Naive B cell (primary cell): ENCODE data around the gene PADI2. TPM values are rescaled to one million over a fixed set of nuclear protein-coding genes. Genes with fewer than 3 reads are reported as not detected.

Experiments
- ATAC-seq, 2 donors: fragments of 150-1000 bp; cut with Tn5 transposase; 2 replicates each; pipeline ENCODE4 v1.10.0; 2021; ENCODE audit warnings: low read depth in 2 of 2, mild to moderate bottlenecking in 2 of 2, moderate library complexity in 2 of 2
- DNase-seq: peaks from one replicate; pipeline ENCODE4 v3.0.0; 2022
- H3K27ac Mint-ChIP-seq, 6 donors: one replicate each; pipeline ENCODE4 v1.8.0; 2020 to 2022; ENCODE audit warnings: mild to moderate bottlenecking in 6 of 6, mixed read lengths in 6 of 6, moderate library complexity in 5 of 6, inconsistent platforms in 2 of 6
- H3K27me3 Mint-ChIP-seq, 3 donors: one replicate each; pipeline ENCODE4 v1.8.0; 2021 to 2022; ENCODE audit warnings: mixed read lengths in 3 of 3, mild to moderate bottlenecking in 1 of 3
- H3K36me3 Mint-ChIP-seq, 2 donors: one replicate each; pipeline ENCODE4 v1.8.0; 2020 to 2022; ENCODE audit warnings: mixed read lengths in 2 of 2, inconsistent platforms in 1 of 2, mild to moderate bottlenecking in 1 of 2
- H3K4me1 Mint-ChIP-seq, 3 donors: one replicate each; pipeline ENCODE4 v1.8.0; 2020 to 2022; ENCODE audit warnings: mixed read lengths in 3 of 3, inconsistent platforms in 1 of 3, mild to moderate bottlenecking in 1 of 3, moderate library complexity in 1 of 3
- H3K4me3 Mint-ChIP-seq, 8 donors: one replicate each; pipeline ENCODE4 v1.8.0; 2020 to 2022; ENCODE audit warnings: mild to moderate bottlenecking in 8 of 8, mixed read lengths in 8 of 8, moderate library complexity in 8 of 8, inconsistent platforms in 2 of 8
- H3K9me3 Mint-ChIP-seq, 7 donors: one replicate each; pipeline ENCODE4 v1.8.0; 2020 to 2022; ENCODE audit warnings: mixed read lengths in 7 of 7, mild to moderate bottlenecking in 5 of 7, inconsistent platforms in 2 of 7, moderate library complexity in 1 of 7
- polyA plus RNA-seq, 6 donors: library from polyadenylated mRNA; unstranded; fragments of 300-500 nt; fragmentation: Illumina TruSeq; gene quantifications; one replicate each; pipeline ENCODE4 v1.2.3, GENCODE V29; 2021; ENCODE audit warnings: low read depth in 6 of 6

The PADI2 gene
- polyA plus RNA-seq, 6 donors from 2014 or later, result 0.08 to 0.74 (median 0.09) TPM; not detected in 2

GRCh38 chr1:17081439-17081838 lies 37.8 kb downstream of the PADI2 start:
- H3K27ac Mint-ChIP-seq, result no peak overlapping the region
- DNase-seq (no peak), ATAC-seq (no peak)
- no peaks in the 10 kb centered on the region for H3K36me3 Mint-ChIP-seq
- H3K27me3 Mint-ChIP-seq, result peaks cover 0 to 12% (median 0%) of the 10 kb centered on the region in 3 donors
- no peaks in the 10 kb centered on the region for H3K4me1 Mint-ChIP-seq
- H3K4me3 Mint-ChIP-seq, result no peak overlapping the region
- no peaks in the 10 kb centered on the region for H3K9me3 Mint-ChIP-seq

DNA sequence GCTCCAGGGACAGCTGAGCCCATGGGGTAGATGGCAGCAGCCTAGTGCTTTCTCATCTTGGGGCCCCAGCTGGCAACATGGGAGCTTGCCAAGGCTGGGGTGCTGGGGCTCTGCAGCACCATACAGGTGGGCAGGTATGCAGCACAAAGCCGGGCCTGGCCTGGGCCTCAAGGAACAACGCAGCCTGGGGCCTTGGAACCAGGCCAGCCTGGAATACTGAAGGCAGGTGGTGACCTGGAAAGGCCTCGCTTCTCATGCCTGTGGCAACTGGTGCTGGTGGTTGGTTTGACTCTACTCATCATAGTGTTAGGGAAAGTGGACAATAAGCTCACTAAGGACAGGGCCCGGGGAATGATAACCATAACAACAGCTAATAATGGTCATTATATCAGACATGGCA lies 38.4 kb downstream of the PADI2 start:
- Mint-ChIP-seq H3K4me1 (no peaks in the 10 kb centered on the region), H3K27me3 (peaks cover 0 to 12% (median 0%) of the 10 kb centered on the region in 3 donors), H3K4me3 (no peak overlapping the region), H3K36me3 (no peaks in the 10 kb centered on the region), H3K9me3 (no peaks in the 10 kb centered on the region), H3K27ac (no peak overlapping the region)
- DNase-seq (no peak), ATAC-seq (no peak)

- Mint-ChIP-seq H3K27me3 (peaks cover 0 to 12% (median 0%) of the 10 kb centered on the region in 3 donors), H3K4me1 (no peaks in the 10 kb centered on the region), H3K9me3 (peaks cover 0 to 5% (median 3%) of the 10 kb centered on the region in 7 donors), H3K4me3 (no peak overlapping the region), H3K36me3 (peaks cover 0 to 6% of the 10 kb centered on the region in 2 donors), H3K27ac (no peak overlapping the region)
- DNase-seq (no peak), ATAC-seq (no peak)
Observed at GRCh38 chr1:17080085-17080759, 39.0 kb downstream of the PADI2 start.

- Mint-ChIP-seq H3K9me3 (peaks cover 0 to 8% (median 3%) of the 10 kb centered on the region in 7 donors), H3K27ac (no peak overlapping the region), H3K4me1 (no peaks in the 10 kb centered on the region), H3K4me3 (no peak overlapping the region), H3K36me3 (peaks cover 0 to 7% of the 10 kb centered on the region in 2 donors), H3K27me3 (peaks cover 0 to 12% (median 0%) of the 10 kb centered on the region in 3 donors)
- DNase-seq, result no peak
- ATAC-seq, result no peak
Observed at GRCh38 chr1:17078991-17079868, 40.0 kb downstream of the PADI2 start.

- no peaks in the 10 kb centered on the region for H3K4me1 Mint-ChIP-seq
- no peak for DNase-seq
- peaks cover 0 to 8% (median 3%) of the 10 kb centered on the region in 7 donors for H3K9me3 Mint-ChIP-seq
- peaks cover 0 to 15% (median 0%) of the 10 kb centered on the region in 3 donors for H3K27me3 Mint-ChIP-seq
- H3K27ac Mint-ChIP-seq, result peak overlapping the region in 1 of 6 donors; percentile 33
- no peak for ATAC-seq
- H3K4me3 Mint-ChIP-seq, result no peak overlapping the region
- peaks cover 0 to 7% of the 10 kb centered on the region in 2 donors for H3K36me3 Mint-ChIP-seq
Observed at GRCh38 chr1:17075470-17076255, 43.6 kb downstream of the PADI2 start.

GRCh38 chr1:17071794-17072193 lies 47.5 kb downstream of the PADI2 start:
- Mint-ChIP-seq H3K27ac (no peak overlapping the region), H3K27me3 (peaks cover 1 to 10% (median 7%) of the 10 kb centered on the region in 3 donors), H3K9me3 (peaks cover 0 to 8% (median 3%) of the 10 kb centered on the region in 7 donors), H3K4me3 (no peak overlapping the region), H3K36me3 (peaks cover 0 to 7% of the 10 kb centered on the region in 2 donors), H3K4me1 (no peaks in the 10 kb centered on the region)
- DNase-seq (no peak), ATAC-seq (no peak)

- Mint-ChIP-seq H3K27me3 (peaks cover 5 to 7% (median 6%) of the 10 kb centered on the region in 3 donors), H3K36me3 (peaks cover 0 to under 1% of the 10 kb centered on the region in 2 donors), H3K4me3 (no peak overlapping the region), H3K4me1 (no peaks in the 10 kb centered on the region), H3K27ac (no peak overlapping the region), H3K9me3 (peaks cover 0 to 2% (median under 1%) of the 10 kb centered on the region in 7 donors)
- DNase-seq (no peak), ATAC-seq (no peak)
Observed at GRCh38 chr1:17070163-17070525, 49.1 kb downstream of the PADI2 start.

DNA sequence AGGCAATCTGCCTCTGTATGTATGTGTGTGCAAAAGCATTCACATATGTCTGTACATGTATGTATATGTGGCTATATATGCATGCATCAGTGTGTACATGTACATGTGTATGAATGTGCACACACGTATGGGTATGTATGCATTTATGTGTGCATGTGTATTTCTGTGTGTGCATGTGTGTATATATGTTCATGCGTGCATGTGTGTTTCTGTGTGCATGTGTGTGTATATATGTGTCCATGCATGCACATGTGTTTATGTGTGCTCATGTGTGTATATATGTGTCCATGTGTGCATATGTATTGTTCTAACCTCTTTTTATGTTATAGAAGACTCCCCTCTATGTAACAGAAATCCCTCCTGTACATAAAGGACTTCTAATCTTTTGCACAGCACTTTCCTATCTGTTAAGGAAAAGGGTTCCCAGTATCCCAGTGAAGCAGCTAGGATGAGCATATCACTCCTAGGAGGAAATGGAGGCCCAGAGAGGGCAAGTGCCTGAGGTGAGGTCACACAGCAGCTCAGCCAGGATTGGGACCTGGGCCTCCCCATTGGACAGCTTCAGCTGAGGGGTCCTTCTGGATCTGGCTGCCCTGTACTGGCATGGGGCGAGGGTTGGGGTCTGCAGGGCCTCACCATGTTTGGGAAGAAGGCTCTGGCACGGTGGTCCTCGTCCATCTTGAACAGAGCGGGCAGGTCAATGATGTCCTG lies 49.6 kb downstream of the PADI2 start:
- ATAC-seq, result no peak
- H3K9me3 Mint-ChIP-seq, result peaks cover 0 to 6% (median 3%) of the 10 kb centered on the region in 7 donors
- peak overlapping the region in 1 of 6 donors; percentile 52 for H3K27ac Mint-ChIP-seq
- H3K27me3 Mint-ChIP-seq, result peaks cover 5 to 7% (median 6%) of the 10 kb centered on the region in 3 donors
- no peak overlapping the region for H3K4me3 Mint-ChIP-seq
- DNase-seq, result no peak
- no peaks in the 10 kb centered on the region for H3K36me3 Mint-ChIP-seq
- no peaks in the 10 kb centered on the region for H3K4me1 Mint-ChIP-seq

- H3K4me1 Mint-ChIP-seq, result no peaks in the 10 kb centered on the region
- DNase-seq (no peak), ATAC-seq (no peak)
- peaks cover 5 to 7% (median 6%) of the 10 kb centered on the region in 3 donors for H3K27me3 Mint-ChIP-seq
- H3K27ac Mint-ChIP-seq, result no peak overlapping the region
- no peak overlapping the region for H3K4me3 Mint-ChIP-seq
- no peaks in the 10 kb centered on the region for H3K36me3 Mint-ChIP-seq
- H3K9me3 Mint-ChIP-seq, result peaks cover 0 to 10% (median 3%) of the 10 kb centered on the region in 7 donors
Observed at GRCh38 chr1:17068789-17069188, 50.5 kb downstream of the PADI2 start.

DNA sequence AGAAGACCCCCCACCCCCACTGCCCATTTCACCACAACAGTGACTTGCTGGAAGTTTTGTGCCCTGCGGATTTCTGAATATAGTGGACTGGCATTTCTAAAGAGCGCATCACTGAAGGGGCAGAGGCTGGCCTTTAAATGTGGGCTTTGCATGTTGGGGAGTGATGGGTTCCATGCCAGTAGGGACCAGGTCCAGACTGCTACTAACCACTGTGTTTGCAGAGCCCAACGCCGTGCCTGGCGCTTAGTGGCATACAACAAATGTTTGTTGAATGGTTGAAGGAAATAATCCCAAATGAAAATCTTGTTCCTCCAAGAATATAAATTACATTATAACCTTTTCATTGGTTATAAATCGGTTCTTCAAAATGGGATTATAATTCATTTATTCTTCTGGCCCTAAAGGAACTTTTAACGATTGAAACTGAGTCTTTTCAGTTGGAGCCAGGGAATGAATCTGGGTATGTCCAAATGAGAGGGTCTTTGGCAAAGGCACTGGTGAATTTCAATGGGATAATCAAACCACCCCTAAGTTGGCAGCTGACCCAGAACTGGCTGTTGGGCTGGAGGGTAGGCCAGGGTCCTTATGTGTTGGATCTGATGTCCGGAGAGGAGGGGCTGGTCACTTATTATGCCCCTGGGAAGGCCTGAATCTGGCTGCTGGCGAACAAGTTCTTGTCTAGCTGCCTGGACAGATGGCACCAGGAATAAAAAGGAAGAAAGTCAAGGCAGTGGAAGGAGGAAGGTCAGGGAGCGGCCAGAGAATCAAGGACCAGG lies 51.6 kb downstream of the PADI2 start:
- H3K27me3 Mint-ChIP-seq, result peaks cover 5 to 7% (median 6%) of the 10 kb centered on the region in 3 donors
- ATAC-seq (no peak), DNase-seq (no peak)
- H3K9me3 Mint-ChIP-seq, result peaks cover 0 to 10% (median 3%) of the 10 kb centered on the region in 7 donors
- H3K27ac Mint-ChIP-seq, result no peak overlapping the region
- no peak overlapping the region for H3K4me3 Mint-ChIP-seq
- H3K4me1 Mint-ChIP-seq, result no peaks in the 10 kb centered on the region
- H3K36me3 Mint-ChIP-seq, result no peaks in the 10 kb centered on the region

DNA sequence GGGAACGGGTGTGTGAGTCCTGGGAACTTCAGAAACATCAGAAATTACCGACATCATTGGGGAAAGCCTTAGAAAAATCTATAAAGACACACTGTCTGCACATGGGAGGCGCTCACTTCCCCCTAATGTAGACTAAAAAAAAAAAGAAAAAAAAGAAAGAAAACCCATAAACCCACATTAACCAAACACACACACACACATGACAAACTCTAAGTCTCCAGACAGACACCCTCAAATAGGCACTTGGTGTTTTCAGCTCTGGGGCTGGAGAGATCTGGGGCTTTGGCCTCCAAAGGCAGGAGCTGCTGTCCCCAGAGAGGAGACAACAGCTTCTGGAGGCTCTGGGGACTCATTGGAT lies 52.2 kb downstream of the PADI2 start:
- H3K36me3 Mint-ChIP-seq, result no peaks in the 10 kb centered on the region
- H3K9me3 Mint-ChIP-seq, result peaks cover 0 to 10% (median 3%) of the 10 kb centered on the region in 7 donors
- H3K27ac Mint-ChIP-seq, result no peak overlapping the region
- no peak overlapping the region for H3K4me3 Mint-ChIP-seq
- ATAC-seq (no peak), DNase-seq (no peak)
- H3K4me1 Mint-ChIP-seq, result no peaks in the 10 kb centered on the region
- H3K27me3 Mint-ChIP-seq, result peaks cover 6 to 10% (median 6%) of the 10 kb centered on the region in 3 donors

GRCh38 chr1:17066361-17067068 lies 52.7 kb downstream of the PADI2 start:
- H3K4me1 Mint-ChIP-seq, result no peaks in the 10 kb centered on the region
- ATAC-seq (no peak), DNase-seq (no peak)
- no peak overlapping the region for H3K4me3 Mint-ChIP-seq
- peaks cover 7 to 15% (median 11%) of the 10 kb centered on the region in 3 donors for H3K27me3 Mint-ChIP-seq
- H3K27ac Mint-ChIP-seq, result no peak overlapping the region
- H3K9me3 Mint-ChIP-seq, result peaks cover 0 to 10% (median 3%) of the 10 kb centered on the region in 7 donors
- no peaks in the 10 kb centered on the region for H3K36me3 Mint-ChIP-seq
